ENCODE data around the gene SH3GLB1.

- TF ChIP-seq CTCF (conservative IDR thresholded peaks at IDR 0.05) = no peak
- no peak for TF ChIP-seq EZH2 (IDR thresholded peaks at IDR 0.05; ENCODE audit: low read depth)
These were observed 58.0 kb downstream of the SH3GLB1 start for GRCh38 chr1:86762336-86762735.

All from PC-9 (cell line).